ENCODE results near the gene ALOX15B. TPM values are rescaled to one million over a fixed set of nuclear protein-coding genes. Genes with fewer than 3 reads are reported as not detected.

The ALOX15B gene
- total RNA-seq, 2 donors from 2014 or later: 0.85 to 8.3 TPM

DNA sequence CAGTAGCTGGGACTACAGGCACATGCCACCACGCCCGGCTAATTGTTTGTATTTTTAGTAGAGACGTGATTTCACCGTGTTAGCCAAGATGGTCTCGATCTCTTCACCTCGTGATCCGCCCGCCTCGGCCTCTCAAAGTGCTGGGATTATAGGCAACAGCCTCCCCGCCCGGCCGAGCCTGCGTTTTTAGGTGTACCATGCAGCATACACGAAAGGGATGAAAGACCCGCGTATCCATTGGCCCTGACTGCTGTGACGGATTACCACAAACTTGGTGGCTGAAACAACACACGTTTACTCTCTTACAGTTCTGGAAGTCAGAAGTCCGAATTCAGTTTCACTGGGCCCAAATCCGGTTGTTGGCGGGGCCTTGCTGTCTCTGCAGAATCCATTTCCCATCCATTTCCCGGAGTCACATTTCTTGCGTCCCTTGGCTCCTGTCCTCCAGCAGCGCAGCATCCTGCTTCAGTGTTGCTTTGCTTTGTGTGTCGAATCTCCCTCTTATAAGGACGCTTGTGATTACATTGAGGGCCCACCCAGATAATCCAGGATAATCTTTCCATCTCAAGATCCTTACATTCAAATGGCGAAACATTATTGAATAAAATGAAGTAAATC, 44.8 kb upstream of the ALOX15B start:
- H3K4me1 ChIP-seq (ENCODE audit: control insufficient read depth in 1 of 2, low read depth in 2 of 2): peaks cover 0 to 10% of the 10 kb centered on the region in 2 donors
- no peak overlapping the region for H3K27ac ChIP-seq
- ATAC-seq (ENCODE audit: insufficient number of reproducible peaks, low FRiP score, low read depth) (no peak), DNase-seq (ENCODE audit: low spot score) (no peak)
- no peaks in the 10 kb centered on the region for H3K9me3 ChIP-seq
- H3K27me3 ChIP-seq (replicated peaks; ENCODE audit: insufficient read depth): no peaks in the 10 kb centered on the region
- no peak overlapping the region for H3K4me3 ChIP-seq
- no peaks in the 10 kb centered on the region for H3K36me3 ChIP-seq
- TF ChIP-seq, protein P1, sequence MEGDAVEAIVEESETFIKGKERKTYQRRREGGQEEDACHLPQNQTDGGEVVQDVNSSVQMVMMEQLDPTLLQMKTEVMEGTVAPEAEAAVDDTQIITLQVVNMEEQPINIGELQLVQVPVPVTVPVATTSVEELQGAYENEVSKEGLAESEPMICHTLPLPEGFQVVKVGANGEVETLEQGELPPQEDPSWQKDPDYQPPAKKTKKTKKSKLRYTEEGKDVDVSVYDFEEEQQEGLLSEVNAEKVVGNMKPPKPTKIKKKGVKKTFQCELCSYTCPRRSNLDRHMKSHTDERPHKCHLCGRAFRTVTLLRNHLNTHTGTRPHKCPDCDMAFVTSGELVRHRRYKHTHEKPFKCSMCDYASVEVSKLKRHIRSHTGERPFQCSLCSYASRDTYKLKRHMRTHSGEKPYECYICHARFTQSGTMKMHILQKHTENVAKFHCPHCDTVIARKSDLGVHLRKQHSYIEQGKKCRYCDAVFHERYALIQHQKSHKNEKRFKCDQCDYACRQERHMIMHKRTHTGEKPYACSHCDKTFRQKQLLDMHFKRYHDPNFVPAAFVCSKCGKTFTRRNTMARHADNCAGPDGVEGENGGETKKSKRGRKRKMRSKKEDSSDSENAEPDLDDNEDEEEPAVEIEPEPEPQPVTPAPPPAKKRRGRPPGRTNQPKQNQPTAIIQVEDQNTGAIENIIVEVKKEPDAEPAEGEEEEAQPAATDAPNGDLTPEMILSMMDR (IDR thresholded peaks at IDR 0.05): no peak

DNA sequence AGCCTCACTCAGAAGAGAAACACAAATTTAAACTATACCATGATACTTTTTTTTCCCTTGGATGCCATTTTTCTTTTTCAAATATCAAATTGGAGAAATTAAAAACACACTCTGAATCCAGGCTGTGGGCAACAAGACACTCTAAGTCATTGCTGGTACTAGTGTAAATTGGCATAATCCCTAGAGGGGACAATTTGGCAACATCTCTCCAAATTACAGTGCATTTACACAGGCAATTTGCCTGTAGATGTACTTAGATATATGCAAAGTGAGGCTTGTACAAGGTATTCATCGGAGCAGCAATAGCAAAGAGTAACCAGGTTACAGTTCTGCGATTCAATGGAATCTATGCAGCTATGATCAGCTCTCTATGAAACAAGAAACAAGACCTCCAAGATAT, 43.1 kb upstream of the ALOX15B start:
- no peaks in the 10 kb centered on the region for H3K36me3 ChIP-seq
- no peak overlapping the region for H3K4me3 ChIP-seq
- no peak for ATAC-seq (ENCODE audit: insufficient number of reproducible peaks, low FRiP score, low read depth)

DNA sequence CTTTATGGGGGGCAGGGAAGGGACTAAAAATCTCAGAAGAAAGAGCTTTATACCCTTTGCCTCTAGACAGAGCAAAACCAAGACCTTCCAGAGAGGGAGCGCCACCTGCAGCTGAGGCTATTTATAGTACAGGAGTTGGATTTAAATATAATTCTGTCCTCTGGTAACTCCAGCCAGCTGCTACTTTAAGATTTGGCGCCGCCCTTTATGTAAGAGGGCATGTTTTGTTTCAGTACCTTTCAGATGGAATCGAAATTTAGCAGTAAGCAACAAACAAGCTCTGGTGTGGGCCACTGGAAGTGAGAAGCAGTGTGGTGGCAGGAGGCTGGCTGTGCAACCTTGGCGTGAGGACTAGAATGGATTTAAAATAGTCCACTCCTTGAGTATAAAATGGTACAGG, 41.7 kb upstream of the ALOX15B start:
- Histone ChIP-seq H3K27ac (no peak overlapping the region), H3K4me1 (ENCODE audit: control insufficient read depth in 1 of 2, low read depth in 2 of 2) (peaks cover 0 to 3% of the 10 kb centered on the region in 2 donors), H3K36me3 (no peaks in the 10 kb centered on the region), H3K4me3 (no peak overlapping the region), H3K9me3 (no peaks in the 10 kb centered on the region), H3K27me3 (replicated peaks; ENCODE audit: insufficient read depth) (peaks cover 6% of the 10 kb centered on the region)
- DNase-seq (ENCODE audit: low spot score): no peak
- ATAC-seq (ENCODE audit: insufficient number of reproducible peaks, low FRiP score, low read depth): no peak
- TF ChIP-seq, protein P1 (IDR thresholded peaks at IDR 0.05): no peak

More for the DNA sequence above, 43.1 kb upstream of the ALOX15B start:
- TF ChIP-seq, protein P1 (IDR thresholded peaks at IDR 0.05): no peak
- peaks cover 1% of the 10 kb centered on the region for H3K27me3 ChIP-seq (replicated peaks; ENCODE audit: insufficient read depth)
- DNase-seq (ENCODE audit: low spot score): no peak
- H3K9me3 ChIP-seq: no peaks in the 10 kb centered on the region
- no peak overlapping the region for H3K27ac ChIP-seq
- H3K4me1 ChIP-seq (ENCODE audit: control insufficient read depth in 1 of 2, low read depth in 2 of 2): peaks cover 0 to under 1% of the 10 kb centered on the region in 2 donors

DNA sequence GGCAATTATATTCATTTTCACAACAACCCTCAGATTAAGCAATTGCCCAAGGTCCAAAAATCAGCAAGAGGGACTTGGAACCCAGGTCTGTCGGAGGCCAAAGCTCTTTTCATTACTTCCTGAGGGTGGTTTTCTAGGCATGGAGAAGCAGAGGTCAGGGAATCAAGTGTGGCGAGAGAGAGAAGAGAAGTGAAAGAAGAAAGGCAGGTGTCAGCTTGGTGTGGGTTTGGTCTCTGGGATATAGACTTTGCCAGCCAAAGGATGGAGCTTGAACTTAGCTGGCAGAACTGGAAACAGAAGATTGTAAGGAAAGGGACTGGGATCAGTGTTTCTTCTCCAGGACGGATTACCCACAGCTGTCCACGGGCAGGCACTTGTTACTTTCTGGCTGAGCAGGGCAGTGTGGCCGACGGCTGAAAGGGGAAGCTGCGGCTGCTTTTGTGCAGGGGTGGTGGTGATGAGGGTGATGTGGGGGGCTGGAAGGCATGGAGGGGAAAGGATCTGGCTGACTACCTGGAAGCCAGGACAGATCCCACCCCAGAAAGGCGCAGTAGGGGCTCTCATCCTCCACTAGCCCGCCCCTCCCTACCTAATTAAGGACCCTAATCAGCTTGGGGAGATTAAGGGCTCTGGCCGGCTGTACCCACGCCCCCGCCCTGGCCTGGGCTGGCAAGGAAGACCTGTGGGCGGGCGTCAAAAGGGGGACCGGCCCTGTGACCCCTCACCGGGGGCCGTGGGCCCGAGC, 36.7 kb upstream of the ALOX15B start, which contains the start of gene GUCY2D:
Gene GUCY2D (plus strand): TSS at position 640 of the 745 bp plus-strand sequence. CDS start 433 bp downstream, outside the sequence.
- H3K4me3 ChIP-seq: peak within 1 kb of the TSS; percentile 53
- no peaks in the 10 kb centered on the region for H3K36me3 ChIP-seq
- peaks cover 6% of the 10 kb centered on the region for H3K27me3 ChIP-seq (replicated peaks; ENCODE audit: insufficient read depth)
- DNase-seq (ENCODE audit: low spot score) (no peak), ATAC-seq (ENCODE audit: insufficient number of reproducible peaks, low FRiP score, low read depth) (no peak)
- TF ChIP-seq, protein P1 (IDR thresholded peaks at IDR 0.05): no peak
- H3K4me1 ChIP-seq (ENCODE audit: control insufficient read depth in 1 of 2, low read depth in 2 of 2): peaks cover 8 to 17% of the 10 kb centered on the region in 2 donors
- no peak within 1 kb of the TSS for H3K27ac ChIP-seq
- H3K9me3 ChIP-seq: no peaks in the 10 kb centered on the region
